Stimulated activated CD4-positive, alpha-beta T cell treated with anti-CD3 and anti-CD28 coated beads, TNF-alpha, amount 100 ng/mL, for 1 hour (primary cell): ENCODE results near the gene ARSG.
"Not testable (repeated sequence)": the region's sequence is repeated elsewhere in the genome, so short reads cannot be mapped to it uniquely, and the experiment has no call there.

Experiments
- DNase-seq, 3 donors: peaks; one replicate each; pipeline ENCODE4 v3.0.0-alpha.2; 2020; ENCODE audit warnings: low read depth in 3 of 3, low spot score in 1 of 3

ARSG gene

GRCh38 chr17:68365469-68365868 lies 74.2 kb downstream of the ARSG start:
- no peak for DNase-seq

GRCh38 chr17:68368387-68368786 lies 77.1 kb downstream of the ARSG start:
- DNase-seq = no peak

- DNase-seq = no peak
Observed at GRCh38 chr17:68375566-68375965, 84.3 kb downstream of the ARSG start.

DNA sequence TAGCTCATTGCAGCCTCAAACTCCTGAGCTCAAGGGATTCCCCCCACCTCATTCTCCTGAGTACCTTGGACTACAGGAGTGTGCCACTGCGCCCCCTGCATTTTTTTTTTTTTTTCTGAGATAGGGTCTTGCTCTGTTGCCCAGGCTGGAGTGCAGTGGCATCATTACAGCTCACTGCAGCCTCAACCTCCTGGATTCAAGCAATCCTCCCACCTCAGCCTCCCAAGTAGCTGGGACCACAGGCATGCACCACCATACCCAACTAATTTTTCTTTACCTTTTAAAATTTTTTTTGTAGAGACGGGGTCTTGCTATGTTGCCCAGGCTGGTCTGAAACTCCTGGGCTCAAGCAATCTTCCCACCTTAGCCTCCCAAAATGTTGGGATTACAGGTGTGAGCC lies 84.9 kb downstream of the ARSG start:
- not testable (repeated sequence) for DNase-seq

- DNase-seq = no peak
Observed at GRCh38 chr17:68377771-68378267, 86.5 kb downstream of the ARSG start.

GRCh38 chr17:68378268-68379176 lies 87.2 kb downstream of the ARSG start:
- DNase-seq = no peak

DNA sequence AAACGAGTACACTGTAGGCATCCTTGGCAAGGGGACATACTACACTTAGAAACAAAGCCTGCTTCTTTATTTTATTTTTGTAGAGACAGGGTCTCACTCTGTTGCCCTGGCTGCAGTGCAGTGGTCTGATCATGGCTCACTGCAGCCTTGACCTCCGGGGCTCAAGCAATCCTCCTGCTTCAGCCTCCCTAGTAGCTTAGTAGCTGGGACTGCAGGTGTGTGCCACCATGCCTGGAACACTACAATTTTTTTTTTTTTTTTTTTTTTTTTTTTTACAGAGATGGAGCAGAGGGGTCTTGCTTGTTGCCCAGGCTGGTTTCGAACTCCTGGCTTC lies 87.8 kb downstream of the ARSG start:
- no peak for DNase-seq

DNA sequence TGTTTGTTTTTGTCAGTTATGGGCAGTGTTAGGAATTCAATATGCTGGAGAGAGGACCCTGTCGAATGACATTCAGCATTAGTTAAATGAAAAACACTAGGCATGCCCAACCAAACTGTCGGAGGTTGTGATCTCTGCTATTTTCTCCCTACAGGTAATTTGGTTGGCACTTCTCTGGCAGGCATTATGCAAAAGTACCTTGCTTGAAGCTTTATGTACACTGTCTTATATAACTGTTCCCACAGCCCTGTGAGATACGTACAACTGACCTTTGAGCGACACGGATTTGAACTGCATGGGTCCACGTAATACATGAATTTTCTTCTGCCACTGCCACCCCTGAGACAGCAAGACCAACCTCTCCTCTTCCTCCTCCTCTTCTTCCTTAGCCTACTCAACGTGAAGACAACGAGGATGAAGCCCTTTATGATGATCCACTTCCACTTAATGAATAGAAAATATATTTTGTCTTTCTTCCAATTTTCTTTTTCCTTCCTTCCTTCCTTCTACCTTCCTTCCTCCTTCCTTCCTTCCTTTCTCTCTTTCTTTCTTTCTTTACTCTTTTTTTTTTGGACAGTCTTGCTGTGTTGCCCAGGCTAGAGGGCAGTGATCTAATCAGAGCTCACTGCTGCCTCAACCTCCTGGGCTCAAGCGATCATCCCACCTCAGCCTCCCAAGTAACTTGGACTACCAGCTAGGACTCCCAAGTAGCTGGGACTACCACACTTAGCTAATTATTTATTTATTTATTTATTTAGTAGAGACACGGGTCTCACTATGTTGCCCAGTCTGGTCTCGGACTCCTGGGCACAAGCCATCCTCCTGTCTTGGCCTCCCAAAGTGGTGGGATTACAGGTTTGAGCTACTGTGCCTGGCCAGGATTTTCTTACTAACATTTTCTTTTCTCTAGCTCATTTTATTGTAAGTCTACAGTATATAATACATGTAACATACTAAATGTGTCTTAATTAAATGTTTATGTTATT lies 88.7 kb downstream of the ARSG start:
- DNase-seq = no peak

- DNase-seq = no peak
Observed at GRCh38 chr17:68381076-68381900, 90.0 kb downstream of the ARSG start.

DNA sequence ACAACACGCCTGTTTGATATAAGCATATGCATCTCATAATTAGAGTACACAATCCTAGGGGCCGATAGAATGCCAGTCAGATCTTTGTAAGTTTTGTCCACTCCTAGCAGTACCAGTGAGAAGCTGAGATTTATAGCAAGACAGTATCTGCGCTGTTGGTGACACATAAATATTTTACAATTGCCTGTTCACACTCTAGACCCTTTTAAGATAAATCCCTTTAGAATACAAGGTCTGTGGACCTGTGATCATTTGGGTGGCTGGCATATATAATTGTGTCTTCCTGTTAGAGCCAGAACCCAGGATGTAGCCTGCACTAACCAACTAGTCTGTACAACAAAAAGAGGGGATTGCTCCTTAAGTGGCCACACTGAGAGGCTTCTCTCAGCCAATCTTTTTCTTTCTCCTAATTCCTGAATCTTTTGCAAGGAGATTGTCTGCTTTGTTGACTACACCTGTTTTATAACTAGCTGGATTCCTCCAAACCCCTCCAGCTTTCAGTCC lies 91.3 kb downstream of the ARSG start:
- no peak for DNase-seq

- no peak for DNase-seq
Observed at GRCh38 chr17:68383120-68383442, 91.8 kb downstream of the ARSG start.

- no peak for DNase-seq
Observed at GRCh38 chr17:68383443-68384321, 92.4 kb downstream of the ARSG start.

- DNase-seq = no peak
Observed at GRCh38 chr17:68384471-68384870, 93.2 kb downstream of the ARSG start.

- DNase-seq = no peak
Observed at GRCh38 chr17:68384941-68385340, 93.6 kb downstream of the ARSG start.

GRCh38 chr17:68385490-68386215 lies 94.4 kb downstream of the ARSG start:
- DNase-seq = no peak

GRCh38 chr17:68387435-68388218 lies 96.3 kb downstream of the ARSG start:
- no peak for DNase-seq

DNA sequence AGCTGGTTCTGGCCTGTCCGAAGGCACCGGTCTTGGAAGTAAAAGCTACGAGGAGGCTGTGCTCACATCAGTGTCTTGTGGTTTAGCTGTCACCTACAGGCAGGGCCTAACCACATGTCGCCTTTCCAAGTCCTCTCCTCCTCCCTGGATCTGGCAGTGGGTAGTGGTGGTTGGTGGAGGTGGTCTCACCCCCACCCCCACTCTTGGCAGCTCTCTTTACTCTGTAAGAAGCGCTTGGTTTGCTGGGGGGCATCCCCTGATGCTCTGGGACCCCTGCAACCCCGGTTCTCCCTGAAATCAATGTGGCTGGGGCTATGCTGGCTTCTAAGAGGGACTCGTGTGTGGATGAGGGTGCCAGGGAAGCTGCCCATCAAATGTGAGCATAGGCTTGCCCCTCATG lies 97.7 kb downstream of the ARSG start:
- DNase-seq = no peak

GRCh38 chr17:68390888-68391545 lies 99.7 kb downstream of the ARSG start:
- no peak for DNase-seq
